ENCODE results near the gene CD300E. TPM values are rescaled to one million over a fixed set of nuclear protein-coding genes. Genes with fewer than 3 reads are reported as not detected.

CD300E gene
- total RNA-seq, 1 experiment from 2014 or later, result not detected

GRCh38 chr17:74605361-74605760 lies 18.2 kb downstream of the CD300E start:
- H3K4me1 ChIP-seq, result no peaks in the 10 kb centered on the region
- peaks cover 28% of the 10 kb centered on the region for H3K27me3 Mint-ChIP-seq (ENCODE audit: insufficient read depth, unreplicated experiment)
- H3K36me3 Mint-ChIP-seq (ENCODE audit: insufficient read depth, unreplicated experiment), result no peaks in the 10 kb centered on the region
- ChIA-PET POLR2A (no interaction called here), CTCF (interaction anchor here (0.6 kb wide), 1 partner anchor 1269 kb away, joined by 6 read pairs; no protein-coding TSS in a partner anchor)
- no peak for TF ChIP-seq CTCF (IDR thresholded peaks at IDR 0.05; ENCODE audit: insufficient read depth in 1 of 2, low read depth in 1 of 2, low read length in 1 of 2, severe bottlenecking in 1 of 2, unreplicated experiment in 1 of 2)
- BruUV-seq (replicated peaks), result no TSS peak
- DNase-seq, result no peak
- H3K4me3 ChIP-seq (ENCODE audit: low read depth, low read length), result no peak overlapping the region
- H3K9me3 ChIP-seq, result no peaks in the 10 kb centered on the region
- no peaks in the 10 kb centered on the region for H3K4me1 Mint-ChIP-seq (ENCODE audit: low read depth, unreplicated experiment)
- no peak overlapping the region for H3K27ac Mint-ChIP-seq (ENCODE audit: unreplicated experiment)
- no peaks in the 10 kb centered on the region for H3K9me3 Mint-ChIP-seq (ENCODE audit: unreplicated experiment)
- intact Hi-C loops (cut with micrococcal nuclease; ENCODE audit: unreplicated experiment), result loop anchor here (10.0 kb wide), 1 partner anchor 111 kb away; no protein-coding TSS in a partner anchor
- H3K4me3 Mint-ChIP-seq (ENCODE audit: unreplicated experiment), result no peak overlapping the region
- H3K36me3 ChIP-seq (ENCODE audit: control insufficient read depth, insufficient read depth, low read length), result no peaks in the 10 kb centered on the region
- peaks cover 1% of the 10 kb centered on the region; the same call in 1 of the 2 replicates for H3K27me3 ChIP-seq (replicated peaks; ENCODE audit: control insufficient read depth, insufficient read depth, low read length)

- H3K36me3 ChIP-seq (ENCODE audit: control insufficient read depth, insufficient read depth, low read length), result no peaks in the 10 kb centered on the region
- intact Hi-C loops (cut with micrococcal nuclease; ENCODE audit: unreplicated experiment), result loop anchor here (5.0 to 10.0 kb wide), 2 partner anchors 110 to 227 kb away; no protein-coding TSS in a partner anchor
- Mint-ChIP-seq H3K27me3 (ENCODE audit: insufficient read depth, unreplicated experiment) (peaks cover 34% of the 10 kb centered on the region), H3K36me3 (ENCODE audit: insufficient read depth, unreplicated experiment) (no peaks in the 10 kb centered on the region), H3K4me1 (ENCODE audit: low read depth, unreplicated experiment) (no peaks in the 10 kb centered on the region), H3K4me3 (ENCODE audit: unreplicated experiment) (no peak overlapping the region), H3K27ac (ENCODE audit: unreplicated experiment) (no peak overlapping the region), H3K9me3 (ENCODE audit: unreplicated experiment) (no peaks in the 10 kb centered on the region)
- ChIA-PET CTCF (no interaction called here), POLR2A (no interaction called here)
- no peak for TF ChIP-seq CTCF (IDR thresholded peaks at IDR 0.05; ENCODE audit: insufficient read depth in 1 of 2, low read depth in 1 of 2, low read length in 1 of 2, severe bottlenecking in 1 of 2, unreplicated experiment in 1 of 2)
- H3K27me3 ChIP-seq (replicated peaks; ENCODE audit: control insufficient read depth, insufficient read depth, low read length), result peaks cover 1% of the 10 kb centered on the region; the same call in 1 of the 2 replicates
- H3K4me1 ChIP-seq, result no peaks in the 10 kb centered on the region
- no peaks in the 10 kb centered on the region for H3K9me3 ChIP-seq
- peak in 1 of 2 experiments; percentile 27 for DNase-seq
- no TSS peak for BruUV-seq (replicated peaks)
- no peak overlapping the region for H3K4me3 ChIP-seq (ENCODE audit: low read depth, low read length)
Observed at GRCh38 chr17:74604761-74605160, 18.8 kb downstream of the CD300E start.

GRCh38 chr17:74604200-74604599 lies 19.3 kb downstream of the CD300E start:
- TF ChIP-seq CTCF (IDR thresholded peaks at IDR 0.05; ENCODE audit: insufficient read depth in 1 of 2, low read depth in 1 of 2, low read length in 1 of 2, severe bottlenecking in 1 of 2, unreplicated experiment in 1 of 2), result no peak
- H3K4me3 ChIP-seq (ENCODE audit: low read depth, low read length), result no peak overlapping the region
- Mint-ChIP-seq H3K27me3 (ENCODE audit: insufficient read depth, unreplicated experiment) (peaks cover 39% of the 10 kb centered on the region), H3K36me3 (ENCODE audit: insufficient read depth, unreplicated experiment) (no peaks in the 10 kb centered on the region), H3K9me3 (ENCODE audit: unreplicated experiment) (no peaks in the 10 kb centered on the region), H3K4me1 (ENCODE audit: low read depth, unreplicated experiment) (no peaks in the 10 kb centered on the region), H3K27ac (ENCODE audit: unreplicated experiment) (no peak overlapping the region), H3K4me3 (ENCODE audit: unreplicated experiment) (no peak overlapping the region)
- intact Hi-C loops (cut with micrococcal nuclease; ENCODE audit: unreplicated experiment), result loop anchor here (5.0 to 10.0 kb wide), 2 partner anchors 109 to 227 kb away; no protein-coding TSS in a partner anchor
- DNase-seq, result no peak
- ChIA-PET POLR2A (no interaction called here), CTCF (no interaction called here)
- no peaks in the 10 kb centered on the region for H3K9me3 ChIP-seq
- no TSS peak for BruUV-seq (replicated peaks)
- H3K36me3 ChIP-seq (ENCODE audit: control insufficient read depth, insufficient read depth, low read length), result no peaks in the 10 kb centered on the region
- H3K4me1 ChIP-seq, result no peaks in the 10 kb centered on the region
- peaks cover 1% of the 10 kb centered on the region; the same call in 1 of the 2 replicates for H3K27me3 ChIP-seq (replicated peaks; ENCODE audit: control insufficient read depth, insufficient read depth, low read length)

Data from Caco-2 (cell line).